ENCODE data around the gene ZNF454. TPM values are rescaled to one million over a fixed set of nuclear protein-coding genes. Genes with fewer than 3 reads are reported as not detected.

ZNF454 gene
- total and polyA plus RNA-seq, 2 experiments from 2014 or later = 4.9 to 5.9 TPM

GRCh38 chr5:178983728-178984127 lies 42.7 kb downstream of the ZNF454 start (continued):
- TF ChIP-seq ZNF462 (CRISPR knock-in tag; IDR thresholded peaks at IDR 0.05) (no peak), REST (IDR thresholded peaks at IDR 0.05; ENCODE audit: unreplicated experiment) (no peak), CREB1 (CRISPR knock-in tag; IDR thresholded peaks at IDR 0.05; ENCODE audit: low read depth) (no peak), ETS1 (IDR thresholded peaks at IDR 0.05) (no peak), STAT1 (IDR thresholded peaks at IDR 0.05; ENCODE audit: unreplicated experiment) (no peak), NANOG (IDR thresholded peaks at IDR 0.05; ENCODE audit: borderline replicate concordance) (no peak)
